DMS53 treated with DMSO at 0.1 percent for 48 hours (cell line): ENCODE results near the gene GTF3C1.
"Not testable (repeated sequence)": the region's sequence is repeated elsewhere in the genome, so short reads cannot be mapped to it uniquely, and the experiment has no call there.

Source experiments
- DNase-seq: peaks from one replicate; lab custom pipeline; 2025; ENCODE audit not compliant: unreplicated experiment; lab: John Stamatoyannopoulos, UW

The GTF3C1 gene

GRCh38 chr16:27549746-27550581, at the start of gene GTF3C1, which contains the start of gene KATNIP:
TSS of gene GTF3C1 (minus strand) at chr16:27549913. CDS start at chr16:27549890, 23 bp downstream.
TSS of gene KATNIP (plus strand) at chr16:27550144. CDS start at chr16:27550171, 27 bp downstream.
- peak; percentile 83 for DNase-seq

GRCh38 chr16:27598931-27599565, 49.3 kb upstream of the GTF3C1 start:
- DNase-seq, result no peak

GRCh38 chr16:27598220-27598619, 48.5 kb upstream of the GTF3C1 start:
- DNase-seq, result no peak

GRCh38 chr16:27597361-27597760, 47.6 kb upstream of the GTF3C1 start:
- DNase-seq, result no peak

GRCh38 chr16:27596411-27596810, 46.7 kb upstream of the GTF3C1 start:
- no peak for DNase-seq

- no peak for DNase-seq
These were observed 46.3 kb upstream of the GTF3C1 start for GRCh38 chr16:27595993-27596392.

GRCh38 chr16:27595475-27595874, 45.8 kb upstream of the GTF3C1 start:
- no peak for DNase-seq

GRCh38 chr16:27591837-27592236, 42.1 kb upstream of the GTF3C1 start:
- DNase-seq, result no peak

GRCh38 chr16:27588057-27588456, 38.3 kb upstream of the GTF3C1 start:
- DNase-seq, result no peak

- no peak for DNase-seq
These were observed 37.0 kb upstream of the GTF3C1 start for GRCh38 chr16:27586711-27587110.

GRCh38 chr16:27585200-27585599, 35.5 kb upstream of the GTF3C1 start:
- DNase-seq, result no peak

GRCh38 chr16:27583634-27584033, 33.9 kb upstream of the GTF3C1 start:
- DNase-seq, result no peak

GRCh38 chr16:27582883-27583282, 33.2 kb upstream of the GTF3C1 start:
- DNase-seq, result no peak

GRCh38 chr16:27579087-27579980, 29.6 kb upstream of the GTF3C1 start:
- DNase-seq, result no peak

GRCh38 chr16:27576729-27577128, 27.0 kb upstream of the GTF3C1 start:
- no peak for DNase-seq

- no peak for DNase-seq
These were observed 23.0 kb upstream of the GTF3C1 start for GRCh38 chr16:27572711-27573110.

GRCh38 chr16:27571433-27572326, 22.0 kb upstream of the GTF3C1 start:
- no peak for DNase-seq

- not testable (repeated sequence) for DNase-seq
These were observed 21.3 kb upstream of the GTF3C1 start for GRCh38 chr16:27570986-27571385.

GRCh38 chr16:27568077-27568476, 18.4 kb upstream of the GTF3C1 start:
- no peak for DNase-seq

GRCh38 chr16:27566417-27566816, 16.7 kb upstream of the GTF3C1 start:
- no peak for DNase-seq
